Measurements from ENCODE around the gene CTSC. TPM values are rescaled to one million over a fixed set of nuclear protein-coding genes. Genes with fewer than 3 reads are reported as not detected.

The CTSC gene
- total RNA-seq, 1 experiment from 2014 or later: 269 TPM

GRCh38 chr11:88297863-88298262, 39.7 kb downstream of the CTSC start (continued):
- TF ChIP-seq ZNF281 (CRISPR knock-in tag; IDR thresholded peaks at IDR 0.05) (no peak), USF2 (CRISPR knock-in tag; IDR thresholded peaks at IDR 0.05) (no peak), ZNF219 (CRISPR knock-in tag; IDR thresholded peaks at IDR 0.05; ENCODE audit: borderline replicate concordance) (no peak), USF1 (CRISPR knock-in tag; IDR thresholded peaks at IDR 0.05) (no peak), ZNF121 (CRISPR knock-in tag; IDR thresholded peaks at IDR 0.05) (no peak)

- no peak for TF ChIP-seq ZNF396 (CRISPR knock-in tag; IDR thresholded peaks at IDR 0.05; ENCODE audit: borderline replicate concordance)
- no peak for TF ChIP-seq TP53 (CRISPR knock-in tag; IDR thresholded peaks at IDR 0.05)
- no peak for TF ChIP-seq NR2C2 (CRISPR knock-in tag; IDR thresholded peaks at IDR 0.05)
- no peak for TF ChIP-seq STAT6 (CRISPR knock-in tag; conservative IDR thresholded peaks at IDR 0.05; ENCODE audit: low read depth)
- Mint-ChIP-seq H3K27me3 (ENCODE audit: low read depth) (no peaks in the 10 kb centered on the region), H3K27ac (peak overlapping the region; percentile 30; the same call in 1 of the 2 replicates), H3K36me3 (peaks cover 81% of the 10 kb centered on the region), H3K4me1 (peaks cover 61% of the 10 kb centered on the region), H3K9me3 (no peaks in the 10 kb centered on the region), H3K4me3 (peak overlapping the region; percentile 15; the same call in 1 of the 2 replicates)
- ATAC-seq (peak; percentile 4; the same call in 1 of the 2 replicates), DNase-seq (ENCODE audit: low spot score) (no peak)
- POLR2A ChIA-PET: no interaction called here
- CTCF ChIA-PET: interaction anchor here (0.8 kb wide), 1 partner anchor 10 kb away, joined by 3 read pairs; no protein-coding TSS in a partner anchor
These were observed 40.1 kb downstream of the CTSC start for GRCh38 chr11:88297421-88297820.

GRCh38 chr11:88295028-88295427, 42.5 kb downstream of the CTSC start:
- H3K27me3 Mint-ChIP-seq (ENCODE audit: low read depth): no peaks in the 10 kb centered on the region
- peaks cover 38% of the 10 kb centered on the region for H3K4me1 Mint-ChIP-seq
- H3K27ac Mint-ChIP-seq: peak overlapping the region; percentile 83
- ChIA-PET POLR2A (interaction anchor here (0.7 to 0.9 kb wide), 2 partner anchors 8 to 32 kb away, joined by 3 read pairs; no protein-coding TSS in a partner anchor), CTCF (no interaction called here)
- H3K9me3 Mint-ChIP-seq: no peaks in the 10 kb centered on the region
- no peak overlapping the region for H3K4me3 Mint-ChIP-seq
- ATAC-seq (no peak), DNase-seq (ENCODE audit: low spot score) (no peak)
- TF ChIP-seq RORB (CRISPR knock-in tag; IDR thresholded peaks at IDR 0.05) (no peak), ZNF532 (CRISPR knock-in tag; IDR thresholded peaks at IDR 0.05; ENCODE audit: borderline replicate concordance) (no peak), TCF7 (CRISPR knock-in tag; IDR thresholded peaks at IDR 0.05; ENCODE audit: low read depth) (no peak), SP1 (CRISPR knock-in tag; conservative IDR thresholded peaks at IDR 0.05) (no peak), TEAD4 (CRISPR knock-in tag; IDR thresholded peaks at IDR 0.05) (no peak), ATF1 (CRISPR knock-in tag; IDR thresholded peaks at IDR 0.05) (no peak), CREB1 (CRISPR knock-in tag; IDR thresholded peaks at IDR 0.05) (no peak), ZMAT4 (CRISPR knock-in tag; IDR thresholded peaks at IDR 0.05) (no peak), ZNF232 (CRISPR knock-in tag; IDR thresholded peaks at IDR 0.05) (no peak), NFYB (CRISPR knock-in tag; conservative IDR thresholded peaks at IDR 0.05; ENCODE audit: low read depth) (no peak), USF2 (CRISPR knock-in tag; IDR thresholded peaks at IDR 0.05) (no peak)
- peaks cover 88% of the 10 kb centered on the region for H3K36me3 Mint-ChIP-seq
